Activated T-helper 1 cell treated with anti-CD3 and anti-CD28 coated beads, Interleukin-2, amount 50 U/mL, for 16 hours (primary cell): ENCODE data around the gene SSRP1.

Experiments
- DNase-seq, 2 donors: peaks; one replicate each; pipeline ENCODE4 v3.0.0-alpha.2; 2020; ENCODE audit warnings: low read depth in 1 of 2, low spot score in 1 of 2

Gene SSRP1

GRCh38 chr11:57359896-57360690 is 24.4 kb upstream of the SSRP1 start:
- no peak for DNase-seq

GRCh38 chr11:57359396-57359795 is 23.7 kb upstream of the SSRP1 start:
- DNase-seq = no peak

- DNase-seq = no peak
Observed at GRCh38 chr11:57358991-57359390, 23.3 kb upstream of the SSRP1 start.

GRCh38 chr11:57358543-57358961 is 22.9 kb upstream of the SSRP1 start:
- no peak for DNase-seq

- DNase-seq = no peak
Observed at GRCh38 chr11:57357856-57358255, 22.2 kb upstream of the SSRP1 start.

GRCh38 chr11:57357310-57357709 is 21.6 kb upstream of the SSRP1 start:
- DNase-seq = no peak

- DNase-seq = no peak
Observed at GRCh38 chr11:57356268-57356667, 20.6 kb upstream of the SSRP1 start.

- DNase-seq = no peak
Observed at GRCh38 chr11:57354699-57355098, 19.0 kb upstream of the SSRP1 start.

GRCh38 chr11:57353852-57354251 is 18.2 kb upstream of the SSRP1 start:
- no peak for DNase-seq

- DNase-seq = no peak
Observed at GRCh38 chr11:57353446-57353845, 17.8 kb upstream of the SSRP1 start.

- no peak for DNase-seq
Observed at GRCh38 chr11:57353036-57353435, 17.3 kb upstream of the SSRP1 start.

- peak; percentile 40 to 49 for DNase-seq
Observed at GRCh38 chr11:57349491-57350274, 14.0 kb upstream of the SSRP1 start.

GRCh38 chr11:57348636-57349313 is 13.1 kb upstream of the SSRP1 start:
- DNase-seq = no peak

GRCh38 chr11:57348052-57348451 is 12.4 kb upstream of the SSRP1 start:
- DNase-seq = no peak

GRCh38 chr11:57347336-57347735 is 11.6 kb upstream of the SSRP1 start:
- no peak for DNase-seq

- DNase-seq = peak; percentile 35 to 42
Observed at GRCh38 chr11:57345555-57346211, 10.0 kb upstream of the SSRP1 start.

- no peak for DNase-seq
Observed at GRCh38 chr11:57344826-57345225, 9.1 kb upstream of the SSRP1 start.

GRCh38 chr11:57343825-57344224 is 8.1 kb upstream of the SSRP1 start:
- DNase-seq = no peak

- no peak for DNase-seq
Observed at GRCh38 chr11:57342702-57343101, 7.0 kb upstream of the SSRP1 start.

- DNase-seq = no peak
Observed at GRCh38 chr11:57341250-57341808, 5.6 kb upstream of the SSRP1 start.

- no peak for DNase-seq
Observed at GRCh38 chr11:57340039-57340615, 4.4 kb upstream of the SSRP1 start.
